Measurements from ENCODE around the gene CLBA1.

Gene CLBA1

GRCh38 chr14:105007593-105008264 lies 22.1 kb downstream of the CLBA1 start:
- DNase-seq, result no peak

- no peak for DNase-seq
These were observed 24.5 kb downstream of the CLBA1 start for GRCh38 chr14:105010106-105010505.

GRCh38 chr14:105010891-105011291 lies 25.3 kb downstream of the CLBA1 start:
- DNase-seq, result no peak

- no peak for DNase-seq
These were observed 25.9 kb downstream of the CLBA1 start for GRCh38 chr14:105011312-105011990.

GRCh38 chr14:105012171-105012985 lies 26.8 kb downstream of the CLBA1 start:
- peak; percentile 39 for DNase-seq

- no peak for DNase-seq
These were observed 27.7 kb downstream of the CLBA1 start for GRCh38 chr14:105013150-105013785.

- DNase-seq, result no peak
These were observed 28.4 kb downstream of the CLBA1 start for GRCh38 chr14:105014032-105014431.

- DNase-seq, result no peak
These were observed 29.0 kb downstream of the CLBA1 start for GRCh38 chr14:105014631-105015030.

- DNase-seq, result no peak
These were observed 29.7 kb downstream of the CLBA1 start for GRCh38 chr14:105015242-105015641.

GRCh38 chr14:105015905-105016304 lies 30.3 kb downstream of the CLBA1 start:
- DNase-seq, result no peak

- DNase-seq, result no peak
These were observed 32.8 kb downstream of the CLBA1 start for GRCh38 chr14:105018414-105018813.

GRCh38 chr14:105019861-105020814 lies 34.5 kb downstream of the CLBA1 start:
- DNase-seq, result peak; percentile 60

- DNase-seq, result peak; percentile 98
These were observed 35.4 kb downstream of the CLBA1 start, which contains the start of gene CDCA4 for GRCh38 chr14:105020815-105021655. TSS of gene CDCA4 (minus strand) at chr14:105021083. CDS start at chr14:105011929, 9,154 bp downstream.

- peak; percentile 69 for DNase-seq
These were observed 36.2 kb downstream of the CLBA1 start for GRCh38 chr14:105021656-105022275.

- DNase-seq, result no peak
These were observed 36.7 kb downstream of the CLBA1 start for GRCh38 chr14:105022276-105022670.

- no peak for DNase-seq
These were observed 37.6 kb downstream of the CLBA1 start for GRCh38 chr14:105023144-105023543.

GRCh38 chr14:105023791-105024480 lies 38.3 kb downstream of the CLBA1 start:
- no peak for DNase-seq

- no peak for DNase-seq
These were observed 39.8 kb downstream of the CLBA1 start for GRCh38 chr14:105025429-105025828.

GRCh38 chr14:105026033-105026785 lies 40.6 kb downstream of the CLBA1 start:
- DNase-seq, result no peak

Measured in hematopoietic multipotent progenitor cell treated with erythropoietin and hydrocortisone succinate and interleukin-3 and kit ligand, for 6 days (in vitro differentiated cells).